Effector memory CD4-positive, alpha-beta T cell (primary cell): ENCODE results near the gene RAB27A.
"Not testable (repeated sequence)": the region's sequence is repeated elsewhere in the genome, so short reads cannot be mapped to it uniquely, and the experiment has no call there.

Source experiments
- DNase-seq, 3 donors: peaks; one replicate each; pipeline ENCODE4 v3.0.0-alpha.2; 2020
- H3K27ac ChIP-seq: 2 replicates; pipeline ENCODE4 v1.7.0; 2013; ENCODE audit warnings: mild to moderate bottlenecking, low read length, moderate library complexity; ENCODE audit not compliant: insufficient read depth, poor library complexity, severe bottlenecking
- H3K27me3 ChIP-seq: replicated peaks from 2 replicates; pipeline ENCODE4 v1.7.0; 2013; ENCODE audit warnings: mild to moderate bottlenecking, low read length; ENCODE audit not compliant: insufficient read depth, control insufficient read depth, poor library complexity, severe bottlenecking
- H3K36me3 ChIP-seq: 2 replicates; pipeline ENCODE4 v1.7.0; 2013; ENCODE audit warnings: mild to moderate bottlenecking, low read length, moderate library complexity; ENCODE audit not compliant: control insufficient read depth, insufficient read depth
- H3K4me1 ChIP-seq: 2 replicates; pipeline ENCODE4 v1.7.0; 2013; ENCODE audit warnings: low read length, mild to moderate bottlenecking; ENCODE audit not compliant: control insufficient read depth, insufficient read depth, poor library complexity, severe bottlenecking
- H3K4me3 ChIP-seq: 2 replicates; pipeline ENCODE4 v1.7.0; 2013; ENCODE audit warnings: low read length, low read depth, mild to moderate bottlenecking; ENCODE audit not compliant: insufficient read depth, poor library complexity, severe bottlenecking
- H3K9me3 ChIP-seq: 2 replicates; pipeline ENCODE4 v1.7.0; 2013; ENCODE audit warnings: mild to moderate bottlenecking, low read length, moderate library complexity; ENCODE audit not compliant: control insufficient read depth

RAB27A gene

DNA sequence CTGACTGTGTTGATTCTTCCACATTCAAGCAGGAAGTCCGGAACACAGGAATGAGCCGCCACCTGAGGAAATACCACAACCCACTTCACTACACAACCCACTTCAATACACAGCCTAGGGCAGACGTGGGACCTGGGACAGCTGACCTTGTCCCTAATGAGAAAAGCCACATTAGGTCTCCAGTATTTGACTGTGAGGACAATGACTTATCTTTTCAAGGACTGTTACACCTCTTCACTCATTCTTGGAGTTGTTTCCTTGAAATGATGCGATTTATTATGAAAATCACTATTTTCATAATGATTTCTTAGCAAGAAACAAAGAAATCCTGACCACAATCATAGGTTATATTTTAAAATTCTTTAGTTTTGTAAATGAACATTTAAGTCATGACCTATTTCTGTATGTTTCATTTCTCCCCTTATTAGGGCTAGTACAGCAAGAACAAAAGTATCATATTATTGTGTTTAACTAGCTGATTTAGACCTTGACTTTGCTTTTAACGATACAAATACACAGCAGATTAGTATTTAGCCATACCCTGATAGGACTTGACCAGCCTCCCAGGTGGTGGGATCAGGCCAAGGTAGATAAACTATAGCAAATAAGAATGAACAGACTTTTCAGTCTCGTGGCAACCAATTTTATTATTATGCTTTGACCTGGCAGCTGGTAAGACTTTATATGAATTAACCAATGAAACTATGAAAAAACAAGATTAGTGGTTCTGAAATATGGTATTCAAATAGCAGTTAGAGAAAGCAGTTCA lies 6.0 kb downstream of the RAB27A start:
- H3K36me3 ChIP-seq = no peaks in the 10 kb centered on the region
- H3K27ac ChIP-seq = peak overlapping the region; percentile 64
- peaks cover 45% of the 10 kb centered on the region for H3K4me1 ChIP-seq
- no peak for DNase-seq
- no peak overlapping the region for H3K4me3 ChIP-seq
- H3K9me3 ChIP-seq = no peaks in the 10 kb centered on the region
- no peaks in the 10 kb centered on the region for H3K27me3 ChIP-seq

DNA sequence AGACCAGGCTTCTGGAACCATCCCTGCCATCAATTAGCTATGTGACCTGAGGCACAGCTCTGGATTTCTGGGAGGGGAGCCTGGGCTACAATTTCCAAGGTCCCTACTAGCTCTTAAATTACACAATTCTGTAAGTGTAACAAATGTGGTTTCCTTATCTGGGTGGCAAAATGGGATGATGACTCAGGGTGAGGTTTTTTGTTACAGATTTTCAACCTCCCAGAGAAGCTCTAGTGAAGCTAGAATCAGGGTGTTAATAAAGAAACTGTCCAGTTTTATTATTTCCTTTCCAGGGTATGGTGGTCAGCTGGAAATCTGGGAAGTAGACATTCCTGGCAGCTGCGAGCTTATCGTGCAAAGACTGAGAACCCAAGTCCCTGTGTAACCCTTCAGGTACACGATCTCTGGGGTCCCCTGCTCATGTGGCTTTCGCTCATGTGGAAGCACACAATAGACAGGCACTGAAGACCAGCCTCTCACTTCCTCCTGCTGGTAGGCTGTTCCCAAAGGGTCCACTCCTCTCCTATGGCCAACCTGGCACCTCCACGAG lies 7.3 kb downstream of the RAB27A start:
- H3K4me3 ChIP-seq = peak overlapping the region; percentile 26
- H3K9me3 ChIP-seq = no peaks in the 10 kb centered on the region
- peaks cover 53% of the 10 kb centered on the region for H3K4me1 ChIP-seq
- no peaks in the 10 kb centered on the region for H3K36me3 ChIP-seq
- DNase-seq = peak in 2 of 3 donors; percentile 8 to 9
- H3K27ac ChIP-seq = peak overlapping the region; percentile 64
- H3K27me3 ChIP-seq = no peaks in the 10 kb centered on the region

DNA sequence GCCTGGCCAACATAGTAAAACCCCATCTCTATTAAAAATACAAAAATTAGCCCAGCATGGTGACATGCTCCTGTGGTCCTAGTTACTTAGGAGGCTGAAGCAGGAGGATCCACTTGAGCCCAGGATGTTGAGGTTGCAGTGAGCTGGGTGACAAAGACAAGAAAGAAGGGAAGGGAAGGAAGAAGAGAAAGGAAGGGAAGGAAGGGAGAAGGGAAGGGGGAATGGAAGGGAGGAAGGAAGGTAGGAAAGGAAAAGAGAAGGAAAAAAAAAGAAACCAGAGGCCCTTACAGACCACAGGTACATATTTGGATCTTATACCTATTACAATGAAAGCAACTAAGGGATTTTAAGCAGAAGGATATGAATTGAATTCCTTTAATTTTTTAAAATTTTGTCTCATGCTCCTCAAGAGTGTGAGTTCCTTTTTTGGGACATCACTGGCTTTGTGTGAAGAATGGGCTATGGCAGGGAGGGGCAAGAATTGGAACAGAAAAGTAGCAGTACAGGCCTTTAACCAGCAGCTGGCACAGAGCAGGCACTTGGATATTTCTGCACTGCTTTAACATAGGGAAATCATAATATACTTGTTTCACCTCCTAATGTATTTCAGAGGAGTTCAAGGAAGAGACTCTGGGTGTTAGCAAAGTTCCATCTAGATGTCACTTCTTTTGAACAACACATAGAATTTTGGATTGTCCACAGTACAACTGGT lies 7.9 kb downstream of the RAB27A start:
- Histone ChIP-seq H3K4me3 (no peak overlapping the region), H3K4me1 (peaks cover 56% of the 10 kb centered on the region), H3K27me3 (no peaks in the 10 kb centered on the region), H3K36me3 (no peaks in the 10 kb centered on the region), H3K9me3 (no peaks in the 10 kb centered on the region), H3K27ac (peak overlapping the region; percentile 64)
- no peak for DNase-seq

DNA sequence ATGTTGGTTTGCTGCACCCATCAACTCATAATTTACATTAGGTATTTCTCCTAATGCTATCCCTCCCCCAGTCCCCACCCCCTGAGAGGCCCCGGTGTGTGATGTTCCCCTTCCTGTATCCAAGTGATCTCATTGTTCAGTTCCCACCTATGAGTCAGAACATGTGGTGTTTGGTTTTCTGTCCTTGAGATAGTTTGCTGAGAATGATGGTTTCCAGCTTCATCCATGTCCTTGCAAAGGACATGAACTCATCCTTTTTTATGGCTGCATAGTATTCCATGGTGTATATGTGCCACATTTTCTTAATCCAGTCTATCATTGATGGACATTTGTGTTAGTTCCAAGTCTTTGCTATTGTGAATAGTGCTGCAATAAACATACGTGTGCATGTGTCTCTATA lies 9.0 kb downstream of the RAB27A start:
- Histone ChIP-seq H3K4me1 (peaks cover 64% of the 10 kb centered on the region), H3K27ac (peak overlapping the region; percentile 66)
- H3K27me3 ChIP-seq, H3K36me3 ChIP-seq, H3K4me3 ChIP-seq, H3K9me3 ChIP-seq: not testable (repeated sequence)
- DNase-seq = peak in 2 of 3 donors; percentile 21 to 38

DNA sequence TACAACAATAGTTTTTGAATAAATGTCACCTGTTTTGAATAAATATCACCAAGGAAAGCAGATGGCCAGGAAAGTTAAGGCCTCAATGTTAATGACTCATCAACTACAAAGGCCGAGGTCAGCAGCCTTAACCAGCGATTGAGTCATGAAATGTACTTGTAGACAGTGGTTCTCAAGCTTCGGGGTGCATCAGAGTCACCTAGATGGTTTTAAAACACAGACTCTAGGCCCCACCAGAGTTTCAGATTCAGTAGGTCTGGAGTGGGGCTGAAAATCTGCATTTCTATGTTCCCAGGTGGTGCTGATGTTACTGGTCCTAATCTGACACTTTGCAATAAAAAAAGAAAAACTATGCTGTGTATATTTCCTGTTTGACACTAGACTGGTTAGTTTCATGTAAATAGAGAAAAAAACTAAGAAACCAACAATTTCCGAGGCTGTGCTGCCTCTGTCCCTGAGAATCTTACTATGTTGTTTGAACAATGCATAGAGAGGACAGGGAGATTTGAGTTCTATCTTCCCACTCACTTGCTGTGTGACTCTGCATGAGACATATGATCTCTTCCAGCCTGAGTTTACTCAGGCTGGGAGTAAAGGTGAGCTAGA lies 9.8 kb downstream of the RAB27A start:
- peaks cover 64% of the 10 kb centered on the region for H3K4me1 ChIP-seq
- peak; percentile 39 to 65 (median 58) for DNase-seq
- peak overlapping the region; percentile 66 for H3K27ac ChIP-seq
- no peaks in the 10 kb centered on the region for H3K27me3 ChIP-seq
- no peaks in the 10 kb centered on the region for H3K36me3 ChIP-seq
- H3K9me3 ChIP-seq = no peaks in the 10 kb centered on the region
- no peak overlapping the region for H3K4me3 ChIP-seq

DNA sequence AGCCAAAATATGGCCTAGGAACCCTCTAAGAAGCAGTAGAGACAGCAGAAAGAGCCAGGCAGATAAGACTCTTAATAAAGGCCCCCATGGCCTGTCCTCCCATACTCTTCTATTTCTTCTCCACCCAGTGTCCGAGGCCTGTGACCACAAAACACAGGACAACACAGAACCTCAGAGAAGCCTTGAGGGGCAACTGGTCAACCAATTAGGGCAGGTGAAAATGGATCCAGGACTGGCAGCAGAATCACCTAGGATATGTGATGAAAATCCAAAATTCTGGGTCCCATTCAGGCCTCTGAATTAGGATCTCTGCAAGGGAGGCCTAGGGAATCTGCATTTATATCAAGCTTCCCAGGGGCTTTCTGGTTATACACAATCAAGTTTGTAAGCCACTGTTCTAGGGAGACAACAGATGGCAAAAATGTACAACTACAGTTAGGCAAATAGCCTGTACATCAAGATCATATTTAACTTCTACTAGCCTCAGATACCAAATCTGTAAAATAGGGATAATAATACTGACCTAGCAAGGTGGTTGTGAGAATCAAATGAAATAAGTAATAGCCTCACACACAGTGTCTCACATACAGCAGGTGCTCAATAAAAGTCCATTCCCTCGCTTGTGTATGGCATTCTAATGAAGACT lies 10.4 kb downstream of the RAB27A start:
- no peak for DNase-seq
- H3K4me3 ChIP-seq = no peak overlapping the region
- peak overlapping the region; percentile 66 for H3K27ac ChIP-seq
- peaks cover 60% of the 10 kb centered on the region for H3K4me1 ChIP-seq
- no peaks in the 10 kb centered on the region for H3K9me3 ChIP-seq
- H3K27me3 ChIP-seq = no peaks in the 10 kb centered on the region
- H3K36me3 ChIP-seq = no peaks in the 10 kb centered on the region

DNA sequence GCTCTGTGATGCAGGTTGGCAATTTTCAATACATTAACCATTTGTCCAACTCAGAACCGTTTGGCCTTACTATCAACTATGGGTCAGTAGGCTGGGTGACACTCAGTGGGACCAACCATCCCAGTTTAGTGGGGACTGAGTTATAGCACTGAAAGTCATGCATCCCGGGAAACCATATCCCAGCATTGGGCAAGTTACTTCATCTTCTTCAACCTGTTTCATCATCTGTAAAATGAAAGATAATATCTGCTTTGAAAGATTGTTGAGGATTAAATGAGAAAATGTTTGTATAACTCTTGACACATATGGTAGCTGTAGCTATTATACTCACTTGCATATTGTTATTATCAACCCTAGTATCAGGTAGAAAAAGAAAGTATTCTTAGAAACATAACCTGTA lies 11.9 kb downstream of the RAB27A start:
- peak overlapping the region; percentile 55 for H3K27ac ChIP-seq
- peaks cover 47% of the 10 kb centered on the region for H3K4me1 ChIP-seq

DNA sequence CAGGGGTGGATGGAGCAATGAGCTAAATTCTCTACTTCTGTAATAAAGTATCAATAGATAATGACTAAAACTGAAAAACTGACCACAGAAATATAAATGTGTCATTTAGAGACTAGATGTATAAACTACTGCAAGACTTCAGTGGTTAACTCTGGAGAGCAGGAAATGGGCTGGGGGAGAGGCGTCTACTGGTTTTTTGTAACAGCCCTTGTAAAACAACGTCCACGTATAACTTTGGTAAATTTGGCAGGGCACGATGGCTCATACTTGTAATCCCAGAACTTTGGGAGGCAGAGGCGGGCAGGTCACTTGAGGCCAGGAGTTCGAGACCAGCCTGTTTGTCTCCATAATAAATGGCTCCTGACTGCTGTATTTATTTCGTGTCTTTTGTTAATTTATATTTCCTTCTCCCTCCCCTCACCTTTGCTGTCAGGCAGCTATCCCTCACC lies 12.5 kb downstream of the RAB27A start:
- DNase-seq = peak; percentile 42 to 55 (median 44)
- Histone ChIP-seq H3K9me3 (no peaks in the 10 kb centered on the region), H3K27me3 (no peaks in the 10 kb centered on the region), H3K36me3 (no peaks in the 10 kb centered on the region), H3K27ac (peak overlapping the region; percentile 55), H3K4me1 (peaks cover 42% of the 10 kb centered on the region), H3K4me3 (no peak overlapping the region)

More for the DNA sequence above, 11.9 kb downstream of the RAB27A start:
- Histone ChIP-seq H3K27me3 (no peaks in the 10 kb centered on the region), H3K4me3 (no peak overlapping the region), H3K9me3 (no peaks in the 10 kb centered on the region), H3K36me3 (no peaks in the 10 kb centered on the region)
- DNase-seq = no peak

DNA sequence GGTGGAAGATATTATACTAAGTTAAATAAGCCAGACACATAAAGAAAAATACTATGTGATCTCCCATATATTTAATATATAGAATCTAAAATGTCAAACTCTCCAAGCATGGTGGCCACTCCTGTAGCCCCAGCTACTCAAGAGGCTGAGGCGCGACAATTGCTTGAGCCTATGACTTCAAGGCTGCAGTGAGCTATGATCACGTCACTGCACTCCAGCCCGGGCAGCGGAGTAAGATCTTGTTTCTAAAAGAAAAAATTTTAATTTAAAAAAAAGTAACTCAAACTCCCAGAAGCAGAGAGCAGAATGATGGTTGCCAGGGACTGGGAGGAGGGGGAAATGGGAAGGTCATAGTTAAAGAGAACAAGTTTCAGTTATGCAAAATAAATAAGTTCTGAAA lies 13.3 kb downstream of the RAB27A start:
- H3K36me3 ChIP-seq = no peaks in the 10 kb centered on the region
- no peaks in the 10 kb centered on the region for H3K9me3 ChIP-seq
- H3K4me1 ChIP-seq = peaks cover 33% of the 10 kb centered on the region
- no peak overlapping the region for H3K4me3 ChIP-seq
- no peak for DNase-seq
- peak overlapping the region; percentile 55 for H3K27ac ChIP-seq
- H3K27me3 ChIP-seq = no peaks in the 10 kb centered on the region
